Measurements from ENCODE around the gene CDC14A. TPM values are rescaled to one million over a fixed set of nuclear protein-coding genes. Genes with fewer than 3 reads are reported as not detected.
"Not testable (repeated sequence)": the region's sequence is repeated elsewhere in the genome, so short reads cannot be mapped to it uniquely, and the experiment has no call there.

The CDC14A gene
- total RNA-seq, 2 experiments from 2014 or later = 4.9 to 7.2 TPM

DNA sequence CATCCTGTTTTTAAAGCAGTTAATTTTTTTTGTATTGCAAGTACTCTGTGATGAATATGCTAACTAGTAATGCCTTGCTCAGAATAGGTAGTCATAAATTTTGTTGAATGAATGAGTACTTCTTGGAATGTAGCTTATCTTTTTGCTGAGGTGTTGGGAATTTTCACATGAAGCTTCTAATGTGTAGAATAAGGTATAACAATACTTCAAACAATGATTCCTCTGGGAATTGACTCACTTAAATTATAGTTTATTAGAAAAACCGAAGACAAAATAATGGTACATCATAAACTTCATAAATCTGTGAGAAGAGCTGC is 13.9 kb downstream of the CDC14A start:
- Histone ChIP-seq H3K27ac (ENCODE audit: low read depth, low read length, poor library complexity, severe bottlenecking) (no peak overlapping the region), H3K9me3 (ENCODE audit: low read length) (no peaks in the 10 kb centered on the region), H3K4me3 (ENCODE audit: low read depth, low read length, poor library complexity, severe bottlenecking) (no peak overlapping the region), H3K4me1 (ENCODE audit: insufficient read depth, low read length, poor library complexity, severe bottlenecking) (no peaks in the 10 kb centered on the region), H3K9me2 (ENCODE audit: insufficient read depth, low read length) (no peaks in the 10 kb centered on the region), H2AFZ (ENCODE audit: low read length) (no peak overlapping the region), H3K79me2 (ENCODE audit: insufficient read depth, low read depth, low read length) (no peaks in the 10 kb centered on the region), H3K36me3 (ENCODE audit: insufficient read depth, low read length) (no peaks in the 10 kb centered on the region), H4K20me1 (ENCODE audit: insufficient read depth, low read length) (no peaks in the 10 kb centered on the region), H3K4me2 (ENCODE audit: low read length) (no peak overlapping the region)
- ChIA-PET CTCF (ENCODE audit: unreplicated experiment) (interaction anchor here (1.5 kb wide), 1 partner anchor 9 kb away, joined by 3 read pairs; no protein-coding TSS in a partner anchor), POLR2A (interaction anchor here (1.8 kb wide), 1 partner anchor 8 kb away, joined by 11 read pairs; no protein-coding TSS in a partner anchor)
- no peak for TF ChIP-seq EZH2phosphoT487 (IDR thresholded peaks at IDR 0.05; ENCODE audit: borderline replicate concordance, low read depth, low read length)
- TF ChIP-seq, protein P1, sequence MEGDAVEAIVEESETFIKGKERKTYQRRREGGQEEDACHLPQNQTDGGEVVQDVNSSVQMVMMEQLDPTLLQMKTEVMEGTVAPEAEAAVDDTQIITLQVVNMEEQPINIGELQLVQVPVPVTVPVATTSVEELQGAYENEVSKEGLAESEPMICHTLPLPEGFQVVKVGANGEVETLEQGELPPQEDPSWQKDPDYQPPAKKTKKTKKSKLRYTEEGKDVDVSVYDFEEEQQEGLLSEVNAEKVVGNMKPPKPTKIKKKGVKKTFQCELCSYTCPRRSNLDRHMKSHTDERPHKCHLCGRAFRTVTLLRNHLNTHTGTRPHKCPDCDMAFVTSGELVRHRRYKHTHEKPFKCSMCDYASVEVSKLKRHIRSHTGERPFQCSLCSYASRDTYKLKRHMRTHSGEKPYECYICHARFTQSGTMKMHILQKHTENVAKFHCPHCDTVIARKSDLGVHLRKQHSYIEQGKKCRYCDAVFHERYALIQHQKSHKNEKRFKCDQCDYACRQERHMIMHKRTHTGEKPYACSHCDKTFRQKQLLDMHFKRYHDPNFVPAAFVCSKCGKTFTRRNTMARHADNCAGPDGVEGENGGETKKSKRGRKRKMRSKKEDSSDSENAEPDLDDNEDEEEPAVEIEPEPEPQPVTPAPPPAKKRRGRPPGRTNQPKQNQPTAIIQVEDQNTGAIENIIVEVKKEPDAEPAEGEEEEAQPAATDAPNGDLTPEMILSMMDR (conservative IDR thresholded peaks at IDR 0.05; ENCODE audit: low read length) = no peak
- intact Hi-C loops (cut with micrococcal nuclease; ENCODE audit: unreplicated experiment) = no loop called here
- no peak for DNase-seq (ENCODE audit: low spot score)
- BruUV-seq (replicated peaks) = no TSS peak

DNA sequence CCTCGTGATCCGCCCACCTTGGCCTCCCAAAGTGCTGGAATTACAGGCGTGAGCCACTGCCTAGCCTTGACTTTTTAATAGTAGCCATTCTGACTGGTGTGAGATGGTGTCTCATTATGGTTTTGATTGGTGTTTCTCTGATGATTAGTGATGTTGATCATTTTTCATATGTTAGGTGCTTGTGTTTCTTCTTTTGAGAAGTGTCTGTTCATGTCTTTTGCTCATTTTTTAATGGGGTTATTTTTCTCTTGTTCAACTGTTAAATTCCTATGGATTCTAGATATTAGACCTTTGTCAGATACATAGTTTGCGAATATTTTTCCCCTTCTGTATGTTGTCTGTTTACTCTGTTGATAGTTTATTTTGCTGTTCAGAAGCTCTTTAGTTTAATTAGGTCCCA is 17.0 kb downstream of the CDC14A start:
- H3K9me3 ChIP-seq (ENCODE audit: low read length); H3K4me2 ChIP-seq (ENCODE audit: low read length); H4K20me1 ChIP-seq (ENCODE audit: insufficient read depth, low read length); H3K36me3 ChIP-seq (ENCODE audit: insufficient read depth, low read length); intact Hi-C loops (cut with micrococcal nuclease; ENCODE audit: unreplicated experiment); H3K9me2 ChIP-seq (ENCODE audit: insufficient read depth, low read length); H3K27ac ChIP-seq (ENCODE audit: low read depth, low read length, poor library complexity, severe bottlenecking); H3K4me3 ChIP-seq (ENCODE audit: low read depth, low read length, poor library complexity, severe bottlenecking); H2AFZ ChIP-seq (ENCODE audit: low read length); H3K4me1 ChIP-seq (ENCODE audit: insufficient read depth, low read length, poor library complexity, severe bottlenecking); DNase-seq (ENCODE audit: low spot score); CTCF ChIA-PET (ENCODE audit: unreplicated experiment); BruUV-seq (replicated peaks); H3K79me2 ChIP-seq (ENCODE audit: insufficient read depth, low read depth, low read length): not testable (repeated sequence)
- POLR2A ChIA-PET = interaction anchor here (0.8 kb wide), 1 partner anchor 21 kb away, joined by 5 read pairs; no protein-coding TSS in a partner anchor

DNA sequence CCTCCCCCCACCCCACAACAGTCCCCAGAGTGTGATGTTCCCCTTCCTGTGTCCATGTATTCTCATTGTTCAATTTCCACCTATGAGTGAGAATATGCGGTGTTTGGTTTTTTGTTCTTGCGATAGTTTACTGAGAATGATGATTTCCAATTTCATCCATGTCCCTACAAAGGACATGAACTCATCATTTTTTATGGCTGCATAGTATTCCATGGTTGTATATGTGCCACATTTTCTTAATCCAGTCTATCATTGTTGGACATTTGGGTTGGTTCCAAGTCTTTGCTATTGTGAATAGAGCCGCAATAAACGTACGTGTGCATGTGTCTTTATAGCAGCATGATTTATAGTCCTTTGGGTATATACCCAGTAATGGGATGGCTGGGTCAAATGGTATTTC is 21.6 kb downstream of the CDC14A start:
- POLR2A ChIA-PET; H3K9me3 ChIP-seq (ENCODE audit: low read length); H3K36me3 ChIP-seq (ENCODE audit: insufficient read depth, low read length); H2AFZ ChIP-seq (ENCODE audit: low read length); H3K79me2 ChIP-seq (ENCODE audit: insufficient read depth, low read depth, low read length); H3K4me2 ChIP-seq (ENCODE audit: low read length); H3K4me3 ChIP-seq (ENCODE audit: low read depth, low read length, poor library complexity, severe bottlenecking); intact Hi-C loops (cut with micrococcal nuclease; ENCODE audit: unreplicated experiment); H4K20me1 ChIP-seq (ENCODE audit: insufficient read depth, low read length); DNase-seq (ENCODE audit: low spot score); H3K27ac ChIP-seq (ENCODE audit: low read depth, low read length, poor library complexity, severe bottlenecking); CTCF ChIA-PET (ENCODE audit: unreplicated experiment); BruUV-seq (replicated peaks); H3K9me2 ChIP-seq (ENCODE audit: insufficient read depth, low read length); H3K4me1 ChIP-seq (ENCODE audit: insufficient read depth, low read length, poor library complexity, severe bottlenecking): not testable (repeated sequence)

DNA sequence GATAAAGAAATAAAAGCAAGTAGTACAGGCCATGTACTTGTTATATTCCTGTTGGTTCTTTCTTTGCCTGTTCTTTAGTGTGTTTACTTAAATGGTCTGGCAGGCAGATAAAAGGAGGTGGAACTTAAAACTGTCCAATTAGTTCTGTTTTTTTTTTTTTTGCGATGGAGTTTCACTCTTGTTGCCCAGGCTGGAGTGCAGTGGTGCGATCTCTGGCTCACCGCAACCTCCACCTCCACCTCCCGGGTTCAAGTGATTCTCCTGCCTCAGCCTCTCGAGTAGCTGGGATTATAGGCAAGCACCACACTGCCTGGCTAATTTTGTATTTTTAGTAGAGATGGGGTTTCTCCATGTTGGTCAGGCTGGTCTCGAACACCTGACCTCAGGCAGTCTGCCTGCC is 24.6 kb downstream of the CDC14A start:
- CTCF ChIA-PET (ENCODE audit: unreplicated experiment); H3K4me3 ChIP-seq (ENCODE audit: low read depth, low read length, poor library complexity, severe bottlenecking); H3K4me1 ChIP-seq (ENCODE audit: insufficient read depth, low read length, poor library complexity, severe bottlenecking); H4K20me1 ChIP-seq (ENCODE audit: insufficient read depth, low read length); DNase-seq (ENCODE audit: low spot score); H2AFZ ChIP-seq (ENCODE audit: low read length); H3K9me2 ChIP-seq (ENCODE audit: insufficient read depth, low read length); H3K36me3 ChIP-seq (ENCODE audit: insufficient read depth, low read length); H3K79me2 ChIP-seq (ENCODE audit: insufficient read depth, low read depth, low read length); intact Hi-C loops (cut with micrococcal nuclease; ENCODE audit: unreplicated experiment); H3K4me2 ChIP-seq (ENCODE audit: low read length); H3K27ac ChIP-seq (ENCODE audit: low read depth, low read length, poor library complexity, severe bottlenecking); BruUV-seq (replicated peaks); H3K9me3 ChIP-seq (ENCODE audit: low read length): not testable (repeated sequence)
- POLR2A ChIA-PET = interaction anchor here (0.6 kb wide), 1 partner anchor 225 kb away, joined by 3 read pairs; no protein-coding TSS in a partner anchor
